HCT116 (cell line): Measurements from ENCODE around the gene KRT81. TPM values are rescaled to one million over a fixed set of nuclear protein-coding genes. Genes with fewer than 3 reads are reported as not detected.

Experiments
- ATAC-seq: fragments of 200-7000 bp; cut with Tn5 transposase; 2 replicates; pipeline ENCODE4 v1.9.1; 2020; ENCODE audit warnings: mild to moderate bottlenecking, moderate library complexity
- BruUV-seq: library from RNA; stranded (reverse); fragments of 400-500 nt; replicated peaks from 2 replicates; lab custom pipeline; 2021; lab: Mats Ljungman, UMichigan
- CTCF ChIA-PET: fragments of 300-600 bp; sonication (Branson Sonifier 250); formaldehyde crosslinking; loops from one replicate; lab custom pipeline; 2021; ENCODE audit warnings: antibody characterized with exemption; lab: Charles Lee
- POLR2A ChIA-PET: fragments of 300-600, 350-600 bp; sonication (Branson Sonifier 250); formaldehyde crosslinking; loops from one replicate; lab custom pipeline; 2021; ENCODE audit warnings: antibody characterized with exemption; lab: Charles Lee
- RAD21 ChIA-PET, 2 experiments: fragments of 300-600 bp; sonication (Branson Sonifier 250); formaldehyde crosslinking; loops; one replicate each; lab custom pipeline; 2023; ENCODE audit warnings: low total read pairs in 2 of 2; ENCODE audit not compliant: uncharacterized antibody in 2 of 2, unreplicated experiment in 2 of 2, low non-redundant PET in 1 of 2; lab: Charles Lee
- DNase-seq: peaks from one replicate; pipeline ENCODE4 v3.0.0-alpha.2; 2010; ENCODE audit warnings: low read depth, low spot score
- H2AFZ ChIP-seq: fragments of 200-600 bp; shearing (Covaris generic), sonication (generic); 2 replicates; pipeline ENCODE4 v1.6.1; 2017; ENCODE audit warnings: low read depth, mixed run types, mixed read lengths, antibody characterized with exemption, low read length; ENCODE audit not compliant: poor library complexity, severe bottlenecking
- H3K27ac ChIP-seq: 2 replicates; pipeline ENCODE4 v1.5.1; 2012; ENCODE audit warnings: low read depth, low read length
- H3K27me3 ChIP-seq: fragments of 200-600 bp; sonication (generic); 2 replicates; pipeline ENCODE4 v1.6.1; 2016; ENCODE audit warnings: mixed run types, low read length, mixed read lengths; ENCODE audit not compliant: insufficient read depth
- H3K36me3 ChIP-seq, 2 experiments: fragments of 200-500 bp in 1 of 2; fragments of 200-600 bp in 1 of 2; sonication (Bioruptor generic) in 1 of 2; sonication (generic) in 1 of 2; 2 replicates each; pipeline versions ENCODE4 v1.5.1 to v1.6.1; 2014 to 2016; ENCODE audit warnings: low read length in 2 of 2, inconsistent platforms in 1 of 2, mixed read lengths in 1 of 2, mixed run types in 1 of 2; ENCODE audit not compliant: insufficient read depth in 2 of 2, control insufficient read depth in 1 of 2
- H3K4me1 ChIP-seq, 2 experiments: fragments of 200-600 bp in 1 of 2; sonication (generic) in 1 of 2; 2 replicates each; pipeline versions ENCODE4 v1.5.1 to v1.6.1; 2012 to 2017; ENCODE audit warnings: low read length in 2 of 2, inconsistent platforms in 1 of 2, mild to moderate bottlenecking in 1 of 2, mixed read lengths in 1 of 2, mixed run types in 1 of 2, moderate library complexity in 1 of 2; ENCODE audit not compliant: insufficient read depth in 2 of 2, control insufficient read depth in 1 of 2
- H3K4me2 ChIP-seq: fragments of 200-600 bp; sonication (generic); 2 replicates; pipeline ENCODE4 v1.6.1; 2017; ENCODE audit warnings: mixed run types, low read length, mixed read lengths
- H3K4me3 ChIP-seq, 2 experiments: fragments of 200-600 bp in 1 of 2; sonication (generic) in 1 of 2; replicated peaks in 1 of 2; 2 replicates each; pipeline ENCODE4 v1.5.1; 2011 to 2016; ENCODE audit warnings: low read length in 2 of 2, control low read depth in 1 of 2, low read depth in 1 of 2, mild to moderate bottlenecking in 1 of 2, mixed read lengths in 1 of 2, mixed run types in 1 of 2
- H3K79me2 ChIP-seq: fragments of 200-600 bp; sonication (generic); 2 replicates; pipeline ENCODE4 v1.6.1; 2017; ENCODE audit warnings: mild to moderate bottlenecking, mixed run types, low read length, moderate library complexity, mixed read lengths; ENCODE audit not compliant: insufficient read depth
- H3K9ac ChIP-seq: fragments of 200-600 bp; sonication (generic); 2 replicates; pipeline ENCODE4 v1.6.1; 2016; ENCODE audit warnings: low read length, mixed read lengths
- H3K9me2 ChIP-seq: fragments of 200-600 bp; sonication (generic), shearing (Covaris generic); 2 replicates; pipeline ENCODE4 v1.6.1; 2017; ENCODE audit warnings: mixed run types, mild to moderate bottlenecking, moderate library complexity; ENCODE audit not compliant: insufficient read depth
- H3K9me3 ChIP-seq, 2 experiments: fragments of 200-500 bp in 1 of 2; fragments of 200-600 bp in 1 of 2; sonication (Bioruptor generic) in 1 of 2; sonication (generic) in 1 of 2; 2 replicates each; pipeline ENCODE4 v1.6.1; 2014 to 2017; ENCODE audit warnings: low read length in 2 of 2, mixed read lengths in 2 of 2, inconsistent platforms in 1 of 2, low read depth in 1 of 2, mild to moderate bottlenecking in 1 of 2, mixed run types in 1 of 2, moderate library complexity in 1 of 2; ENCODE audit not compliant: control insufficient read depth in 1 of 2, insufficient read depth in 1 of 2
- H4K20me1 ChIP-seq: fragments of 200-600 bp; sonication (generic), shearing (Covaris generic); 2 replicates; pipeline ENCODE4 v1.6.1; 2017; ENCODE audit warnings: mixed run types, mild to moderate bottlenecking, moderate library complexity; ENCODE audit not compliant: insufficient read depth
- CEBPB ChIP-seq: IDR thresholded peaks from 2 replicates; pipeline ENCODE4 v1.6.1; 2012; ENCODE audit warnings: low read depth
- ELF1 ChIP-seq: IDR thresholded peaks from 2 replicates; pipeline ENCODE4 v1.6.1; 2012; ENCODE audit warnings: low read depth, borderline replicate concordance
- EZH2 ChIP-seq: fragments of 200-600 bp; sonication (generic); IDR thresholded peaks from 2 replicates; pipeline ENCODE4 v1.6.1; 2017; ENCODE audit warnings: antibody characterized with exemption, mixed run types
- JUND ChIP-seq: IDR thresholded peaks from 2 replicates; pipeline ENCODE4 v1.6.1; 2012
- POLR2A ChIP-seq: IDR thresholded peaks from 2 replicates; pipeline ENCODE4 v1.7.0; 2011; ENCODE audit warnings: borderline replicate concordance; ENCODE audit not compliant: insufficient read depth, insufficient read length; ENCODE audit errors: extremely low read depth
- RAD21 ChIP-seq: IDR thresholded peaks from 2 replicates; pipeline ENCODE4 v1.6.1; 2012; ENCODE audit warnings: low read depth, mild to moderate bottlenecking
- SIN3A ChIP-seq: IDR thresholded peaks from 2 replicates; pipeline ENCODE4 v1.6.1; 2012; ENCODE audit warnings: low read depth
- SP1 ChIP-seq: IDR thresholded peaks from 2 replicates; pipeline ENCODE4 v1.6.1; 2012; ENCODE audit warnings: low read depth
- intact Hi-C: fragments of 100-400 bp; cut with micrococcal nuclease; formaldehyde crosslinking; loops from 2 replicates; pipeline ENCODE4 v1.10.0; 2022
- total RNA-seq: library from RNA; stranded (reverse); gene quantifications from one replicate; pipeline ENCODE4 v1.2.1, GENCODE V29; 2021; ENCODE audit not compliant: unreplicated experiment
- TF ChIP-seq, protein P1 (sequence below): IDR thresholded peaks from 2 replicates; pipeline ENCODE4 v1.6.1; 2012

Gene KRT81
- total RNA-seq, 1 experiment from 2014 or later, result 0.84 TPM

DNA sequence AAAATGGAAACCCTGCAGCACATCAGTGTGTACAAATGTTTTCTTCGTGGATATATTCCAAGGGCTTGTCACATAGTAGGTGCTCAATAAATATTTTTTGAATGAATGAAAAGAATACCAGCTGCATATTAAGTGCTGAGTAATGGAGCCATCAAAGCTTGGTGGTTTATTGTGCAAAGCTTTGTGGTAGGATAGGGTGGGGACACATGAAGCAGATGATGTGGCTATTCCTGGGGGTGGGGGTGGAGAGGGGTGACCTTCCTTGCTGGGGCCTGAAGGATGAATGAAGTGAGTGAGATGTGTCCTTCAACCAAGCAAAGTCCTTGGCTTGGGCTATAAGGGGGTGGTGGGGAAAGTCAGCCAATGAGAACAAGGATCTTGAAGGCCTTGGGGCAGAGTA lies 4.3 kb upstream of the KRT81 start:
- ChIA-PET RAD21 (interaction anchor here in 1 of 2 experiments (0.6 to 0.7 kb wide), 2 partner anchors 96 to 263 kb away, joined by 3 to 5 read pairs; no protein-coding TSS in a partner anchor), CTCF (no interaction called here), POLR2A (interaction anchor here (1.0 kb wide), 1 partner anchor 15 kb away, joined by 4 read pairs; no protein-coding TSS in a partner anchor)
- Histone ChIP-seq H2AFZ (no peak overlapping the region), H3K9me2 (no peaks in the 10 kb centered on the region), H3K9ac (no peak overlapping the region), H3K4me3 (no peak overlapping the region), H3K36me3 (no peaks in the 10 kb centered on the region), H3K79me2 (no peaks in the 10 kb centered on the region), H3K9me3 (no peaks in the 10 kb centered on the region), H3K27ac (no peak overlapping the region), H3K4me1 (peaks cover 0 to 15% of the 10 kb centered on the region in 2 experiments; a peak in 2 of 4 replicates), H3K27me3 (no peaks in the 10 kb centered on the region), H3K4me2 (0 out of 2 replicates have a peak overlapping the region, but pooled peaks have one; percentile 1), H4K20me1 (no peaks in the 10 kb centered on the region)
- peak; percentile 51; the same call in 1 of the 2 replicates for TF ChIP-seq CEBPB
- TF ChIP-seq ELF1, result no peak
- TF ChIP-seq SP1, result 0 out of 2 replicates have a peak, but pooled peaks have one; percentile 10
- TF ChIP-seq POLR2A, result no peak
- no peak for TF ChIP-seq SIN3A
- no peak for TF ChIP-seq RAD21
- TF ChIP-seq, protein P1, sequence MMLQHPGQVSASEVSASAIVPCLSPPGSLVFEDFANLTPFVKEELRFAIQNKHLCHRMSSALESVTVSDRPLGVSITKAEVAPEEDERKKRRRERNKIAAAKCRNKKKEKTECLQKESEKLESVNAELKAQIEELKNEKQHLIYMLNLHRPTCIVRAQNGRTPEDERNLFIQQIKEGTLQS, result no peak
- no peak for TF ChIP-seq JUND
- TF ChIP-seq EZH2, result no peak
- 0 out of 2 replicates have a peak, but pooled peaks have one; percentile 40 for ATAC-seq
- intact Hi-C loops, result no loop called here
- DNase-seq, result no peak
- BruUV-seq, result no TSS peak

DNA sequence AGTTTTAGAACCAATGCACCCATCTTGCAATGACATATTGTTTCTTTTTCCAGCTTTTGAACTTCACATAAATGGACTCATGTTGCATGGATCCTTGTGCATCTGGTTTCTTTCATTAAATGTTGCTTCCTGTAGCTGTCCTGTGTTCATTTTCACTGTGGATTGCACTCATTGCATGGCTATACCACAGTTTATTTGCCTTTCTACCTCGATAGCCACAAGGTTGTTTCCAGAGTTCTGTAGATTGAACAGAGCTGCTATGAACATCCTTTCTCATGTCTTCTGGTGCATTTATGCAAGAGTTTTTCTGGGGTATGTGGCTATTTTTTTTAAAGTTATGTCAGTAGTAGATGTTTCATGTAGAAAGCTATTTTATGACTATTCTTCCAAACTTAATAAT lies 3.5 kb upstream of the KRT81 start:
- peaks cover 0 to 15% of the 10 kb centered on the region in 2 experiments; a peak in 2 of 4 replicates for H3K4me1 ChIP-seq
- no peaks in the 10 kb centered on the region for H4K20me1 ChIP-seq
- no peaks in the 10 kb centered on the region for H3K36me3 ChIP-seq
- H3K9me2 ChIP-seq, result no peaks in the 10 kb centered on the region
- intact Hi-C loops, result no loop called here
- no peak for ATAC-seq
- no peak for DNase-seq
- ChIA-PET CTCF (no interaction called here), RAD21 (no interaction called here), POLR2A (interaction anchor here (1.0 kb wide), 1 partner anchor 14 kb away, joined by 4 read pairs; no protein-coding TSS in a partner anchor)
- H3K9me3 ChIP-seq, result no peaks in the 10 kb centered on the region
- TF ChIP-seq POLR2A, result no peak
- H3K27ac ChIP-seq, result no peak overlapping the region
- H3K9ac ChIP-seq, result no peak overlapping the region
- H3K4me3 ChIP-seq, result no peak overlapping the region
- H3K4me2 ChIP-seq, result no peak overlapping the region
- BruUV-seq, result no TSS peak
- no peak overlapping the region for H2AFZ ChIP-seq
- no peaks in the 10 kb centered on the region for H3K27me3 ChIP-seq
- H3K79me2 ChIP-seq, result no peaks in the 10 kb centered on the region
